ENCODE measurements around the gene NUTM1.
"Not testable (repeated sequence)": the region's sequence is repeated elsewhere in the genome, so short reads cannot be mapped to it uniquely, and the experiment has no call there.

GRCh38 chr15:34381829-34382521 lies 38.9 kb downstream of the NUTM1 start:
- TF ChIP-seq CTCF, POLR2A (IDR thresholded peaks at IDR 0.05): not testable (repeated sequence)
